Muscle layer of duodenum (tissue), 2 donors: ENCODE results near the gene UBE4B.

Source experiments
- H3K27ac ChIP-seq: one replicate; pipeline ENCODE4 v1.7.0; 2013; ENCODE audit warnings: mild to moderate bottlenecking, low read length
- H3K27me3 ChIP-seq: one replicate; pipeline ENCODE4 v1.7.0; 2013; ENCODE audit warnings: low read depth, mild to moderate bottlenecking, control low read depth, low read length
- H3K36me3 ChIP-seq, 2 donors: one replicate each; pipeline ENCODE4 v1.7.0; 2013; ENCODE audit warnings: low read length in 2 of 2, control low read depth in 1 of 2, mild to moderate bottlenecking in 1 of 2; ENCODE audit not compliant: insufficient read depth in 2 of 2, control insufficient read depth in 1 of 2
- H3K4me1 ChIP-seq, 2 donors: one replicate each; pipeline ENCODE4 v1.7.0; 2013; ENCODE audit warnings: low read length in 2 of 2, mild to moderate bottlenecking in 2 of 2, control low read depth in 1 of 2, moderate library complexity in 1 of 2; ENCODE audit not compliant: insufficient read depth in 2 of 2, control insufficient read depth in 1 of 2
- H3K4me3 ChIP-seq, 2 donors: one replicate each; pipeline ENCODE4 v1.7.0; 2013; ENCODE audit warnings: low read length in 2 of 2, low read depth in 1 of 2, mild to moderate bottlenecking in 1 of 2
- H3K9me3 ChIP-seq, 2 donors: one replicate each; pipeline ENCODE4 v1.7.0; 2013; ENCODE audit warnings: low read length in 2 of 2, control low read depth in 1 of 2, mild to moderate bottlenecking in 1 of 2; ENCODE audit not compliant: control insufficient read depth in 1 of 2
- donor health status: healthy.

Gene UBE4B

DNA sequence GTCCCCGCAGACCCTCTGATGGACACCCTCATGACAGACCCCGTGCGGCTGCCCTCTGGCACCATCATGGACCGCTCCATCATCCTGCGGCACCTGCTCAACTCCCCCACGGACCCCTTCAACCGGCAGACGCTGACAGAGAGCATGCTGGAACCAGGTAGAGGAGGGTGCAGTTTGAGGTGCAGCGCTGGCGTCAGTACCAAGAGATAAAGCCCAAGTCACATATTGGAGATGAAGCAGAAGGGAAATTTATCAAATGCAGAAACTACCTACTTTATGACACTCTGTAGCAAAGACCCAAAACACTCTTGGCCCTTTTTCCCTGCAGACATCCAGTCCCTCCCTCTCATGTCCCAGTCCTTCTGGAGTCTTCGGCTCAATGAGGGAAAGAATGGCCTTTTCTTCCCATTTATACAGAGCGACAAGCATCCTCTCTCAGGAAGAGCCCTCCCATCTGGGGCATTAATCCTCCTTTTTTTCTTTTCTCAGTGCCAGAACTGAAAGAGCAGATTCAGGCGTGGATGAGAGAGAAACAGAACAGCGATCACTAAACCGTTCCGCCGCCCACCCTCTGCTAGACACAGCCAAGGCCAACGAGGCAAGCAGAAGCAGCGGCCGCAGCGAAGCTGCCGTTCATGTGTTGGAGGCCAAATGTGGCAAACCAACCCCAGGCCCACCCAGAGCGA lies 146.8 kb downstream of the UBE4B start:
- Histone ChIP-seq H3K27ac (no peak overlapping the region), H3K4me1 (no peaks in the 10 kb centered on the region), H3K9me3 (no peaks in the 10 kb centered on the region), H3K27me3 (no peaks in the 10 kb centered on the region), H3K36me3 (peaks cover 10 to 43% of the 10 kb centered on the region in 2 donors), H3K4me3 (no peak overlapping the region)

DNA sequence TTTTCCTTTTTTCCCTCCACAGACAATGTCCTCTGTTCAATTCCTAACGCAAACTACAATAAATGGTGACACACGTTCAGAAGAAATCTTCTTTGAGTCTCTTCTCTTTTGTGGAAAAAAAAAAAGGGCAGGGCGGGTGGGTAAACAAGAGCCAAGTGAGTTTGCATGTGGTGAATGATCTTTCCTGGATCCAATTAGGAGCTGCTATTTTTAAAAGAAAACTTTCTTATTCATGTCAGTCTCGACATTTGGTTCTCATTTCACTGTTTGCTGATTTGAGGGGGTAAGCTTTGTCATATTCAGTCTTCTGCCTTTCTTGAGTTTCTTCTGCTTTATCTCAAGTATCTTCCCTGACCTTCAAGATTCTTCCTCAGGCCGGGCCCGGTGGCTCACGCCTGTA lies 148.4 kb downstream of the UBE4B start:
- Histone ChIP-seq H3K4me3 (no peak overlapping the region), H3K9me3 (no peaks in the 10 kb centered on the region), H3K4me1 (no peaks in the 10 kb centered on the region), H3K27ac (no peak overlapping the region), H3K27me3 (no peaks in the 10 kb centered on the region), H3K36me3 (peaks cover 10 to 33% of the 10 kb centered on the region in 2 donors)

DNA sequence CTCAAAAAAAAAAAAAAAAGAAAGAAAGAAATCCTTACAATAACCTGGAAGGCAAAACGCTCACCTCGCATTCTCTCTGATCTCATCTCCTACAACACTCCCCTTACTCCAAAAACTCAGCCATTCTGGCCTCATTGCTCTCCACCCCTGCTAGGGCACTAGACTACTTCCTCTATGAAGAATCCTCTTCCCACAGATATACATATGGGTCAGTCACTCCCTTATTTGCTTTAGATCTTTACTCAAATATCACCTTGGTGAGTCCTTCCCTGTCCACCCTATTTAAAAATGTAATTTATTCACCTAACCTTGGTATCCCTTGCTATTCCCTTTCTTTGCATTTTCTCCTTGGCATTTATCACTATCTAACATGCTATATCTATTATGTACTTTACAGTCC lies 153.0 kb downstream of the UBE4B start:
- no peak overlapping the region for H3K4me3 ChIP-seq
- no peaks in the 10 kb centered on the region for H3K4me1 ChIP-seq
- no peaks in the 10 kb centered on the region for H3K27me3 ChIP-seq
- no peak overlapping the region for H3K27ac ChIP-seq
- H3K9me3 ChIP-seq = no peaks in the 10 kb centered on the region
- H3K36me3 ChIP-seq = peaks cover 0 to 3% of the 10 kb centered on the region in 2 donors

DNA sequence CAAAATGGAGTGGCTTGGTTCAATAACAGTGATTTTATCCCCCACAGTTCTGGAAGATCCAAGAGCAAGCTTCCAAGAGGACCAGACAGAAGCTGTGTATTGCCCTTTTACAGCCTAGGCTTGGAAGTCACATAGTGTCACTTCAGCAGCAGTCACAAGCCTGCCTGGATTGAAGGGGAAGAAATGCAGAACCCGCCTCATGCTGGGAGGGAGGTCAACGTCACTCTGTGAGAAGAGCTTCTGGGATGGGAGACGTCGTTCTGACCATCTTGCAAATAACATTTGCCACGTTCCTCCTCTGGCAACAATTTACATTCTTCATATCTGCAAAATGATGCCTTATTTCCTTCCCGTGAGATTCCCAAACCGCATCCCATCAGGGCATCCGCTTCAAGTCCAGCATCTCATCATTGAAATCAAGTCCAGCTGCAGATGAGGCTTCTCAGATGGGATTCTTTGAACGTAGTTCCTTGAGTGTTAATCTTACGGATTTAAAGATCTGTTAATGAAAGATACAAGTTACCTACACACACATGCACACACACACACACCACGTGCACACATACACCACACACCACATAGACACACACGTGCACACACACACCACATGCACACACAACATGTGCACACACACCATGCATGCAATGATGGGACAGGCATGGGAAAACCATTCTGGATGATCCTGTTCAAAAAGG lies 153.7 kb downstream of the UBE4B start:
- H3K27me3 ChIP-seq = no peaks in the 10 kb centered on the region
- H3K4me1 ChIP-seq = no peaks in the 10 kb centered on the region
- H3K4me3 ChIP-seq = no peak overlapping the region
- H3K27ac ChIP-seq = no peak overlapping the region
- H3K9me3 ChIP-seq = no peaks in the 10 kb centered on the region
- no peaks in the 10 kb centered on the region for H3K36me3 ChIP-seq

DNA sequence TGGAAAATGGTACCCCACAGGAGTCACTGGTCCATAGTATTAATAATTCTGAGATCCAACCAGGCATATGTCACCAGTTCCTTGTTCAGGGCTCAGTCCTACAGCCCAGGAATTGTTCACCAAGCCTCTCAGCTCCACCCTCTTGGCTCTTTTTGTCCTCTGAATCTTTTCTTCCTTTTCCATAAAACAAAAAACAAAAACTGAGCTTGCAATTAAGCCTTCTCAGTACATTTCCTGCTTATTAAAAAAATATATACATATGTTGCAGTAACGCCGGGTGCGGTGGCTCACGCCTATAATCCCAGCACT lies 154.2 kb downstream of the UBE4B start:
- Histone ChIP-seq H3K36me3 (no peaks in the 10 kb centered on the region), H3K27me3 (no peaks in the 10 kb centered on the region), H3K9me3 (no peaks in the 10 kb centered on the region), H3K4me3 (no peak overlapping the region), H3K27ac (no peak overlapping the region), H3K4me1 (no peaks in the 10 kb centered on the region)

DNA sequence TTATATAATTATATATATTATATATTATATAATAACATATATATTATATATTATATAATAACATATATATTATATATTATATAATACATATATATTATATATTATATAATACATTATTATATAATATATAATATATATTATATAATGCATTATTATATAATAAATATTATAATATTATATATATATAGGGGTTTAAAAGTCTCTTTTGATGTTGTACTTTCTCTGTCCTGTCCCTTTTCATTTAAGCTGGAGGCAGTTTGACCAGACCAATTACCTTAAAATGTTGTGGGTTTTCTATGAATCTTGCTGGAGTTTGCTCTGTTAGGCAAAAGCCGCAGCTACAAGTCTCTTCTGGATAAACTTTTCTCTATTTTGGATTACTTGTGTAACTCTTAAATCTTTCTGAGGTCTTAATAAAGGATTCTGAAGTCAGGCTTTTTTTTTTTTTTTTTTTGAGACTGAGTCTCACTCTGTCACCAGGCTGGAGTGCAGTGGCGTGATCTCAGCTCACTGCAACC lies 155.4 kb downstream of the UBE4B start:
- Histone ChIP-seq H3K27ac (no peak overlapping the region), H3K4me1 (no peaks in the 10 kb centered on the region), H3K4me3 (no peak overlapping the region), H3K36me3 (no peaks in the 10 kb centered on the region), H3K9me3 (no peaks in the 10 kb centered on the region), H3K27me3 (no peaks in the 10 kb centered on the region)

DNA sequence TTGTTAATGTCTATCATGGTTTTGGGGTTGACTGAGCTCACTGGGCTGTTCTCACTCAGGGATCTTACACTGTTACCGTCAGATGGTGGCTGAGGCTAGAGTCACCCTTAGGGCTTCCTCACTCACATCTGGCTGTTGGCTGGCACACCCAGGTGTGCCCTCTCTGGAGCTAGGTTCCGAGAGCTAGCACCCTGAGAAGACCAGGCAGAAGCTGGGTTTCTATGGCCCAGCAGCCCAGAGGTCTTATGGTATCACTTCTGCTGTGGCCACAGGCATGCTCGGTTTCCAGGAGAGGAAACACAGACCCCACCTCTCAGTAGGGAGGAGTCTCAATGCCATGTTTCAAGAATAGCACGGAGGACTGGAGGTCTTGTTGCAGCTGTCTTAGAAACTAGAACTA lies 156.9 kb downstream of the UBE4B start:
- Histone ChIP-seq H3K4me1 (no peaks in the 10 kb centered on the region), H3K27ac (no peak overlapping the region), H3K4me3 (no peak overlapping the region), H3K36me3 (no peaks in the 10 kb centered on the region), H3K27me3 (no peaks in the 10 kb centered on the region), H3K9me3 (no peaks in the 10 kb centered on the region)

DNA sequence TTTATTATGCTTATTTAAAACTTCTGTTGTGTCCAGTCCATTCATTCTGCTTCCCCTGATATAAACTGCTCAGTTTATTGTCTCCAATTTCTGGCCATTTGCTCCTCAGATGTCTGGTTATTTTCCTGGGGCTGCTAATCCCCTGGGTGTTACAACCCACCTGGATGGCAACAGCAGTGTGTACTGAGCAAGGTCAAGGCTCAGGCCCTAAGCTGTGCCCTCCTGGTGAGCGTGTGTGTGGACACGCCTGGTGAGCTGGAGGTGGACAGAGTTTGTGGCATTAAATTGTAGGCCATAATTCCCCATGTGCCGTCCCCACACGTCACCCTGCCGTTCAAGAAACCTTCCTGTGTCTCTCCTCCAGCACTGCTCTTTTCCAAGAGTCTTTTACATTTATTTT lies 159.5 kb downstream of the UBE4B start:
- H3K27ac ChIP-seq = no peak overlapping the region
- no peaks in the 10 kb centered on the region for H3K4me1 ChIP-seq
- no peaks in the 10 kb centered on the region for H3K9me3 ChIP-seq
- no peaks in the 10 kb centered on the region for H3K36me3 ChIP-seq
- no peaks in the 10 kb centered on the region for H3K27me3 ChIP-seq
- H3K4me3 ChIP-seq = no peak overlapping the region

DNA sequence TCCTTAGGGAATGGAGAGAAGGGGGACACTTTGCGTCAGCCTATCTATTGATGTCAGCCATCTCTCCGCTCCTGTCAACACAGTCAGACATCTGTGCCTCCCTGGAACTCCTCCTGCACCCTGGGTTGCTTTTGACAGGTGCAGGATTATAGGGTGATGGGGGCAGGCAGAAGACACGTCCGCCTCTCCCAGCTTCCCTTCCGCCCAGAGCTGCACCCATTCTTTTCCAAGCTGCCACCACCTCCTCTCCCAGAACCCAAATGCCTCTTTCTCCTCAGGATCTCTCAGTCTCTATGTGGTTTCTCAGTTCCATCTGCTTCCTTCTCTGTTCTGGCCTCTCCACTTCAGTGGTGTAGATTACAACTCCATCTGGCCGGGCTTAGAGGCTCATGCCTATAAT lies 160.5 kb downstream of the UBE4B start:
- no peak overlapping the region for H3K4me3 ChIP-seq
- no peaks in the 10 kb centered on the region for H3K9me3 ChIP-seq
- no peaks in the 10 kb centered on the region for H3K4me1 ChIP-seq
- H3K27me3 ChIP-seq = no peaks in the 10 kb centered on the region
- no peak overlapping the region for H3K27ac ChIP-seq
- H3K36me3 ChIP-seq = no peaks in the 10 kb centered on the region

DNA sequence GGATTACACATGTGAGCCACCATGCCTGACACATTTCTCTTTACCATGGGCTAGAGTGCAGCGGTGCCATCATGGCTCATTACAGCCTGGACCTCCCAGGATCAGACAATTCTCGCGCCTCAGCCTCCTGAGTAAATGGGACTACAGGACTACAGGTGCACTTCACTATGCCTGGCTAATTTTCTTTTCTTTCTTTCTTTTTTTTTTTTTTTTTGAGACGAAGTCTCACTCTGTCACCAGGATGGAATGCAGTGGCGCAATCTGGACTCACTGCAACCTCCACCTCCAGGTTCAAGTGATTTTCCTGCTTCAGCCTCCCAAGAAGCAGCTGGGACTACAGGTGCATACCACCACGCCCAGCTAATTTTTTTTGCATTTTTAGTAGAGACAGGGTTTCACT lies 162.8 kb downstream of the UBE4B start:
- no peaks in the 10 kb centered on the region for H3K27me3 ChIP-seq
- no peak overlapping the region for H3K4me3 ChIP-seq
- no peaks in the 10 kb centered on the region for H3K36me3 ChIP-seq
- no peaks in the 10 kb centered on the region for H3K4me1 ChIP-seq
- no peak overlapping the region for H3K27ac ChIP-seq
- H3K9me3 ChIP-seq = no peaks in the 10 kb centered on the region

DNA sequence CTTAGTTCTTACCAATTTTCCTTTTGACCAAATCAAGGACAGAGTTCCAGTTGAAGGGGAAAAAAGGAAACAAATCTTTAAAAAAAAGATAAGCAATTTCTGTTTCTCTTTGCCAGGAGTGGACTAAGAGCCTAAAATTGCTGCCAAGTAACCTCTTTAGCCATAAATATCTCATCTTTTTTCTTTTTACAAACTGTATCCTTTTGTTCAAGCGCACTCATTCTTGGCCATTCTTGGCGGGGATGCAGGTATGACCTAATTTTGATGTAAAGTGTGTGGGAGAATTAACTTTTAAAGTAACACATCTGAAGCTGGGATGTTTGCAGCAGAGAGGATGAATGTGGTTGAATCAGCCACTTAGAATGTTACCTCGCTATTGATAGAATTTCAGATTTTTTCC lies 164.2 kb downstream of the UBE4B start:
- H3K36me3 ChIP-seq = no peaks in the 10 kb centered on the region
- H3K9me3 ChIP-seq = no peaks in the 10 kb centered on the region
- no peak overlapping the region for H3K4me3 ChIP-seq
- no peaks in the 10 kb centered on the region for H3K27me3 ChIP-seq
- H3K27ac ChIP-seq = no peak overlapping the region
- H3K4me1 ChIP-seq = no peaks in the 10 kb centered on the region

DNA sequence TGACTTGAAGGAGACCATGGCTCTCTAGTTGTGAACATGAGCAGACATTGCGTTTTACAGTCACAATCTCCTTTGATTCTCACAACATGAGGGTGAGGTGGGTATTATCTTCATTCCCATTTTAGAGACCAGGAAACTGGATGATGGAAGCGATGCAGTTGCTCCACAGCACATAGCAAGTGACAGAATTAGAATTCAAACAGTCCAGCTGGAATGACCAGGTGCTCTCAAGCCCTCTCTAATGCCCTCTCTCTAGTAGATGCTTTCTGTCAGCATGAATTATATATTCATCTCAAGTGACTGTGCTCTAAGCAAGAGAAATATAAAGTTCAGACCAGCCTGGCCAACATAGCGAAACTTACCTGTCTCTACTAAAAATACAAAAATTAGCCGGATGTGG lies 167.9 kb downstream of the UBE4B start:
- no peaks in the 10 kb centered on the region for H3K36me3 ChIP-seq
- no peaks in the 10 kb centered on the region for H3K9me3 ChIP-seq
- H3K4me1 ChIP-seq = no peaks in the 10 kb centered on the region
- no peak overlapping the region for H3K4me3 ChIP-seq
- no peak overlapping the region for H3K27ac ChIP-seq
- H3K27me3 ChIP-seq = no peaks in the 10 kb centered on the region
